Activated effector memory CD4-positive, alpha-beta T cell treated with anti-CD3 and anti-CD28 coated beads, Interleukin-2, amount 50 U/mL, for 16 hours (primary cell): Measurements from ENCODE around the gene ZNF639.

Source experiments
- DNase-seq: peaks from one replicate; pipeline ENCODE4 v3.0.0-alpha.2; 2020

ZNF639 gene

DNA sequence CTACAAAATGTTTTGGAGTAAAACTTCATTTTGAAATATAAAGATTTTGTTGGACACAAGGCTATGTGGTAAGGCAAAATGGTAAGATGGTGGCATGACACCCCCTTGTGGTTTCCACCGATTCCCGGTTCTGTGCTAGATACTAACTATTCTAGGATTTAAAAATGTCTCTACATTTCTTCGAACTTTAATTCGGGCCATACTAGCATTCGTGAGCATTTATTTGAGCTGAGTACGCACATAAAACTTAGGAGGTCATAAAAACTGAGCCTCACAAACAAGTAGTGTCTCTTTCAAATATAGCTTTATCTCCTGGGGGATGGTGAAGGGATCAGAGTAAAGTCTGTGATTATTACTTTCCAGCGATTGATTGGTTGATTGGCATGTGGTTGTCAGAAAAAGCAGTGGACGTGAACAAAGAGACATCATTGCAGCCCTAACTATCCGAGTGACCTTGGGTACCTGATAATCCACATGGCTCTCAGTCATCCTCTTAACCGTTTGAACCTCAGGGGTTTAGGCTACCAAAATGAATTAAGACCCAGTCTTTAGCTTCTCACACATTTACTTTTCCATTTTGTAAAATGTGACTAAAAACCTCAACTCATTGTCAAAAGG lies 1.1 kb upstream of the ZNF639 start:
- no peak for DNase-seq

DNA sequence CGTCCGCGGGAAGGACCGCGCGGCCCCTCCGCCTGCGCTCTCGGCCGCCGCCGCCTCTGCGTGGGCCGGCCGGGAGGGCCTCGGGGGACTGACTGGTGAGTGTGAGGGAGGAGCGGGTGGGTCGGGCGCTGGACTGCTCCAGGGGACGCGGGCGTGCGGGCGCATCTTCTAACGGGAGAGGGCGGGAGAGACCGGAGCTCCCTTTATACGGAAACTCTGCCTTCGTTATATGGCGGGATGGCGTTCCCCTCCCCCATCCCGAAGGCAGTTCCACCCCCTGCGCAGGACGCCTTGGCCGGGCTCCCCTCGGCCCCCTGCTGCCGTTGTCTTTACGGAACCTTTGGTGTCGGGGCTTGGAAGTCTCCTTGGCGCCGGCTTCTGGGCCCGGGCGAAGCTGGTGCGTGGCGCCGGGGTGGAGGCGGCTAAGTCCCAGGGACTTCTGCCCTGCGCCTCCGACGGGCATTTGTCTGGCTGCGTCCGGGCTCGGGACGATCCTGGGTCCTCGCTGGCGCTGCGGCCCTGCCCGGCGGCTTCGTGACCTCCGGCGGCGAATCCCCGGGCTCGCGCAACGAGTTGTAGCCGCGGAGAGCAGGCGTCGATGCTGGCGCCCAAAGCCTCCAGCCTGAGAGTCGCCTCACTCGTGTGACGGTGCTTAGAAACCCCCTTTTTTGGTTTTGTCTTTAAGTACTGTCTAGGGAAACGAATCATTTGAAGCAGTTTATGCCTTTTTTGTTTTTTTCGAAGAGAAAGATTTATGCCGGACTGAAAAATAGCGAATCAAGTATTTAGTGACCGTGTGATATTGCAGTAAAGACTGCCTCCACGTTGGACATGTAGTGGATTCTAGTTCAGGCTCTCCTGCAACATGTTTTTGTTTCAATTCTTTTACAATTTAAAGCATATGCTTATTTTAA lies 623 bp downstream of the ZNF639 start:
- DNase-seq: peak; percentile 85

DNA sequence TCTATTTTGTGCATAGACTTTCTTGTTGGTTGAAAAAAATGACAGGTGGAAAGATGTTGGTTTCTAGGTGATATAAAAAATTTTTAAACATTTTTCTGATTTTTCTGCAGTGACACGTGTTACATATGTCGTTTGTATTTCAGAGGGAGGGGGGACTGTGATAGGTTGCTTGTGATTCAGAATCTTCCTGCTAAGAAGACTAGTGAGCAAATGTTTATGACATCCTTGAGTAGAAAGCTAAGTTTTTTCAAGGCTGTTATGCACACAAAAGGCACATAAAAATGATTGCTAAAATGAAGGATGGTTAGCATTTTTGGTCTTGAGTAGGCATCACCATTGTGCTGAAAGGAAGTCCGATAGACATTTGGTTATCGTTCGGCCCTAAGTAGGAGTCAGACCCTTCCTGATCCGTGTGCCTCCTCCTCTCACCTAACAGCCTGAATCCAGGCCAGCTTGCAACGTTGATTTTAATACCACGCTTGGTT lies 1.5 kb downstream of the ZNF639 start:
- no peak for DNase-seq

DNA sequence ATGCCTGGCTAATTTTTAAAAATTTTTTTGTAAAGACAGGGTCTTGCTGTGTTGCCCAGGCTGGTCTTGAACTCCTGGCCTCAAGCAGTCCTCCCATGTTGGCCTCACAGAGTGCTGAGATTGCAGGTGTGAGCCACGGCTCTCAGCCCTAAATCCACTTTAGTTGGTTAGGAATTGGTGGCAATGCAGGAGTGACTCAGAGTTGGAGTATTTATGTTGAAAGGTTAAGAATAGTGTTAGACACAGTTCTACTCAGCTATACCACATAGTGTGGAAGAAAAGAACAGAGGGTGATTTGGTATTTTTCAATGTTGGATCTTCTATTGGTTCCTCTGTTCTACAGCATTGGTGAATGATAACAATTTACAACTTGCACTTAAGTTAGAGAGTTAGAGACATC lies 7.6 kb downstream of the ZNF639 start:
- no peak for DNase-seq

DNA sequence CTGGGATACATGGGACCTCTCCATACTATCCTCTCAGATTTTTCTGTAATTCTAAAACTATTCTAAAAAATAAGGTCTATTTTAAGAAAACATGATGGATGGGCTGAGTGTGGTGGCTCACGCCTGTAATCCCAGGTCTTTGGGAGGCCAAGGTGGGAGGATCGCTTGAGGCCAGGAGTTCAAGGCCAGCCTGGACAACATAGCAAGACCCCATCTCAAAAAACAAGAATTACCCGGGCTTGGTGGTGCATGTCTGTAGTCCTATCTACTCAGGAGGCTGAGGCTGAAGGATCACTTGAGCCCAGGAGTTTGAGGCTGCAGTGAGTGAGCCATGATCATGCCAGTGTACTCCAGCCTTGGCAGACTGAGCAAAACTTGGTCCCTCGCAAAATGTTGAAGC lies 9.4 kb downstream of the ZNF639 start:
- no peak for DNase-seq

DNA sequence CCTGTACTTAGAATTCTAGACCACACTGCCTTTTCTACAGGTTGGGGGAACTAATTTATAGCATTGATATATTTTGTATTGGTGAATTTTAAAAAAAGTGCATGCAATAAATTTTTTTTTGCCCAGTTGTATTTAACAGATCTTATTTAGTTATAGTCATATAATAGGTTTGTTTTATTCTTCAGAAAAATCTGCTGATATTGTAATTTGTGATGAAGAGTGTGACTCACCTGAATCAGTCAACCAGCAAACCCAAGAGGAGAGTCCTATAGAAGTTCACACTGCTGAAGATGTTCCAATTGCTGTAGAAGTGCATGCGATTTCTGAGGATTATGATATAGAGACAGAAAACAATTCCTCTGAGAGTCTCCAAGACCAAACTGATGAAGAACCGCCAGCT lies 10.3 kb downstream of the ZNF639 start:
- no peak for DNase-seq

DNA sequence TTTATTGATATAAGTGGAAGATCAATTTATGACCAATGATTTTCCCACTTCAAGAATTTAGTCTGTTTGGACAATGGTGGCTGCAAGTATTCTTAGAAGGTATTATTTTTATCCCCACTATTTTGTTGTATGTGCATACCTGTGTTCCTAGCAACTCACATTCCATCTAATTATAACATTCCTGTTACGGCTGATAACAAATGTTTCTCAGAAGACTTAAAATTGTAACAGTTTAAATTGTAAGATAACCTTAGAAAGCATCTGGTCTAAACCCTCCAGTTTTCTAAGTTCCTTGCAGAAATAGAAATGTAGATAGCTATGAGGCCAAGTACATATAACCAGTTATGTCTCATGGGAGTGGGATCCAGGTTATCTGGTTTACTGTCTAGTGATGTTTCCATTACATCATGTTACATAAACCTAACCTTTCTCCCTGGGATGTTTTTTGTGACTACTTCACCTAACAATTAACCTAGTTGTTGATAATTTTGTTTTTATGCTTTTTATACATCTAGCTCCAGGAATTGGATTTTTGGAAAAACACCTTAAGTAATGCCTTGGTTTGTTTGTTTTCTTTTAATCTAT lies 13.6 kb downstream of the ZNF639 start:
- DNase-seq: no peak

DNA sequence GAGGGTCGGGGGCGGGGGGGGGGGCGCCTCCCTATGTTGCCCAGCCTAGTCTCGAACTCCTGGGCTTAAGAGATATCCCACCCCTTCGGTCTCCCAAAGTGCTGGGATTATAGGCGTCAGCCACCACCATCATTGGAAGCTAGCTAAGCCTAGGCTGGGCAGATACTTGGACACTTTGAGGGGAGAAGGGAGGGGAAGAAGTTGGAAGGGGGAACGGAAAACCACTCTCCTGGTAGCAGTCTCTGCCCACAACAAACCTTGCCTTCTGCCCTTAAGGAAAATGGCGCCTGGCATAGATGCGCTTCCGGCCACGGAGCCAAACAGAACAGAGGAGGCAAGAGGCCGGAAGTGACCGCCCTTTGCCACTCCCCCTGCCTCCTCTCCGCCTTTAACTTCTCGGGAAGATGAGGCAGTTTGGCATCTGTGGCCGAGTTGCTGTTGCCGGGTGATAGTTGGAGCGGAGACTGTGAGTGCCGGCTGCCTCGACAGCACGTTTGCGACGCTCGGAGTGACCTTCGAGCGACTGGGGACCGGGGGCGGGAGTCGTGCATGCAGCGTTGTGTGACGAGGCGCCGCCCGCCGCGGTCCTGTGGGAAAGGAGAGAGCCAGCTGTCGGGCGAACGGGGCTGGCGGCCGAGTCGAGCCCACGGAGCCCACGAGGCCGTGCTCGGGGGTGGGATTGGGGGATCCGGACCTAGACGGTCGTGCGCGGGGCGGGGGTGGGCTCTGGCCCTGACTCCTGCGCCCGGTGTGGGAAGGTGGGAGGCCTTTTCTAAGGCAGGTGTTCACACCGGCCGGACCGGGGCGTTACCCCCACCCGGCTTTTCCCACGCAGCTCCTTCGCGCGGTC lies 24.7 kb downstream of the ZNF639 start, which contains the start of gene MFN1:
MFN1 (plus strand) TSS at position 365 of the 850 bp plus-strand sequence. CDS start 1,143 bp downstream, outside the sequence.
- DNase-seq: peak; percentile 96

DNA sequence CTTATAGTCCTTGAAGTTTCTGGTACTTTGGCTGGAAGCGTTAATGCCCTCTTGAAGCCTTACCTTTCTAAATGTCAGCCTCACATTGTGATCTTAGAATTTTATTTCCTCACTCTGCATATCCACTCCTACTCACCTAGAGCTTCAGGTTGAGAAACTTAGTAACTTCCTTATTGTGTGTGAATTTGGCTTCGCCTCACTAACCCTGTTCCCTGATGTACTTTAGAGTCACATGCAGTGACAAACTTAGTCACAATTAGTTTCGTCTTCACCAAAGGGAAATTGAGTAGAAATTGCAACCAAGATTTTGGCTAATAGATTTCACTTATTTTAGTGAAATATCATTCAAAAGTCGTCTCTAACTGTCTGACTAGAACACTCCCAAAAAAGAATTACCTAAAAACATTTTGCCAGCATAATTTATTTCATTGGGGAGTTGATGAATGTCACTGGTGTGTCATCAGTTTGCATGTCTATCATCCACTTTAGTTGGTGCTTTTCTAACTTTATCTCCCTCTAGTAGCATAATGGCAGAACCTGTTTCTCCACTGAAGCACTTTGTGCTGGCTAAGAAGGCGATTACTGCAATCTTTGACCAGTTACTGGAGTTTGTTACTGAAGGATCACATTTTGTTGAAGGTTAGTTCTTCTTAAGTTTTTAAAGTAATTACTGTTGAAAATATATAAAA lies 25.6 kb downstream of the ZNF639 start:
- no peak for DNase-seq

DNA sequence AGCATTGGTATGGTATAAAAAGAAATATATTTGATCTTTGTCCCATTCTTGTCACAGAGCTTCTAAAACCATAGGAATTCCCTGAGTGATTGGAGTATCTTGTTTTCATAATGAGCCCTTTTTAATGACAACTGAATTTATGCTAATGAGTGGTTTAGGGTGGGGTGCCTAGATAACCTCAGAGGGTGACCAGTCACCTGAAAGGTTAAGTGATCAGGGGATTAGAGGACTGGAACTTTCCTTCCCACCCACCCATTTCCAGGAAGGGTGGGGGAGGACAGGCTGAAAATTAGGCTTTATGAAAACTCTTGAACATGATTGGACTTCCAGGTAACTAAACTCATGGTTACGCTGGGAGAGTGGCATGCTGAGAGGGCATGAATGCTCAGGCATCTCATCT lies 33.2 kb downstream of the ZNF639 start:
- DNase-seq: no peak

DNA sequence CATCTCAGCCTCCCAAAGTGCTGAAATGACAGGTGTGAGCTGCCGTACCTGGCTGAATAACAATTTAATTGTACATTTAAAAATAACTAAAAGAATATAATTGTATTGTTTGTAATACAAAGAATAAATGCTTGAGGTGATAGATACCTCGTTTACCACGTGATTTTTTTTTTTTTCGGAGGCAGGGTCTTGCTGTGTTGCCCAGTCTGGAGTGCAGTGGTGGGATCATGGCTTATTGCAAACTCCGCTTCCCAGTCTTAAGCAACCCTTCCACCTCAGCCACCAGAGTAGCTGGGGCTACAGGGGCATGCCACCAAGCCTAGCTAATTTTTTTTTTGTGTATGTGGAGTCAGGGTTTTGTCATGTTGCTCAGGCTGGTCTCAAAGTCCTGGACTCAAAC lies 40.5 kb downstream of the ZNF639 start:
- DNase-seq: no peak

DNA sequence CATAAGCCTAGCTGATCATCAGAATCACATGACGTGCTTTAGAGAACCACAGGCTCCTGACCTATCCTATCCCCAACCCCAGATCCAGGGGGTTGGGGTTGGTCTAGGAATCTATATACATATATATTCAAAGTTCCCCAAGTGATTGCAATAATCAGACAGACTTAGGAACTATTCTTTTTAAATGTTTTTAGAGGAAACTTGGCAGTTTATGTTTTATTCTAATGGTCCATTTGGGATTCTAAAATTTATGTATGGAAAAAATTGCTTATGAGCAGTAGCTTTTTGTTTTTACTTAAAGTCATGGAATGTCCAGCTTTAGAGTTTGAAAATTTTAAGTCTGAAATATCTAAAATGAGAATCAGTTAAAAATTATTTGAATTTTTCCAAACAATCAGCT lies 46.8 kb downstream of the ZNF639 start:
- no peak for DNase-seq

DNA sequence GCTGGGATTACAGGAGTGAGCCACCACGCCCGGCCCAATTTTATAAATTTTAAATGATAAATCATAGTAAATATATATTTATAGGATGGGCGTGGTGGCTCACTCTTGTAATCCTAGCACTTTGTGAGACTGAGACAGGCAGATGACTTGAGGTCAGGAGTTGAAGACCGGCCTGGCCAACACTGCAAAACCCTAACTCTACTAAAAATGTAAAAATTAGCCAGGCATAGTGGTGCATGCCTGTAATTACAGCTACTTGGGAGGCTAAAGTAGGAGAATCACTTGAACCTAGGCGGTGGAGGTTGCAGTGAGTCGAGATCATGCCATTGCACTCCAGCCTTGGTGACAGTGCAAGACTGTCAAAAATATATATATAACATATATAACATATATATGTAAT lies 51.1 kb downstream of the ZNF639 start:
- DNase-seq: no peak

DNA sequence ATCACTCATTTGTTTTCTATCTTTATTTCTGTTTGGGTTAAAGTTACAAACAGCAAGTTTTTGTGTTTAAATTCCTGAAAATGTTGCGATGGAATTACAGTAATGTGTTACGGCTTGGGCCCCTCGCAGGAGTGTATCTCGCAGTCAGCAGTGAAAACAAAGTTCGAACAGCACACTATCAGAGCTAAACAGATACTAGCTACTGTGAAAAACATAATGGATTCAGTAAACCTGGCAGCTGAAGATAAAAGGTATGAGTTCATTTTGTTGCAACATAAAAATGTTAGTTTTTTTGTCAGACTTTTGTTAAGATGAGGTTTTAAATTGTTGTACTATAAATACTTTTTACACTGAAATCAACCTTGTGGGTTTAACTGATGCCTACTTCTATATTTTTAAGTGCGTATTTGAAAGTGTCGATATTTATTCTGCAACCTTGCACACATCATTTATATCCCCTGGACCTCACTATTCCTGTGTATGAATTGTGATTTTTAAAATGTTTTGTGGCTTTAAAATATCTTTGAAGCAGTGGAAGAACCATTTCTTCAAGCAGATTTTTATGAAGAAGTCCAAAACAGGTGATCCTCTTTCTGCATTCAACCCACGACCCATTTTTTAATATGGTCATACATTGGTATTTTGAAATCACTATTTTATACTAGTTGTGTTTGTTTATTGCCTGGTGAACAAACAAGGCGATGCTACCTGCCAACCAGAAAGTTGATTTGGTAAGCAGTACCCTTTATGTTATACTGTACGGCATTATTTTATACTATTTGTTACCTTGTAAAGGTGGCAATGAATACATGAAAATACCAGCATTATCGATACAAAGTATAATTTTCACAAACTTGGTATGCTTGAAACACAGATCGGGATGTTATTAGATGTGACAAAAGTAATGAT lies 52.5 kb downstream of the ZNF639 start:
- no peak for DNase-seq

DNA sequence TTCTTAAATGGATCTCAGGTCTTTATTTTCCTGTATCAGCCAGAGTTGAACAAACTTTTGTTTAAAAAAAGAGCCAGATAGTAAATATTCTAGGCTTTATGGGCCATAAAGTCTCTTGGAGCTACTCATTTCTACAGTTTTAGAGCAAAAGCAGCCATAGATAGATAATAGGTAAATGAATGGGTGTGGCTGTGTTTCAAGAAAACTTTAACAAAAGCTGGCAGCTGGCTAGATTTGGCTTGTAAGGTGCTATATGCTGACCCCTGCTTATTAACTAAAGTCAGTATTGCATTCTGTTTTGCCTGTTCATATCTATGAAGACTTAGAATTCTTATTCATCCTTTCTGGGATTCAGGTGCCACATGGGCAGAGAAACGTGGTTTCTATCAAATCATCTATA lies 53.6 kb downstream of the ZNF639 start:
- DNase-seq: no peak
